GM08714 (cell line): Measurements from ENCODE around the gene PCGF1.

Source experiments
- H3K4me3 ChIP-seq: fragments of 200-500 bp; sonication (Bioruptor generic); 2 replicates; pipeline ENCODE4 v1.5.1; 2014; ENCODE audit warnings: mild to moderate bottlenecking, low read length, inconsistent platforms
- ZNF274 ChIP-seq: IDR thresholded peaks from 2 replicates; pipeline ENCODE4 v1.6.1; 2012; ENCODE audit warnings: mild to moderate bottlenecking, low read depth, low read length

The PCGF1 gene

GRCh38 chr2:74502720-74503505, 4.6 kb downstream of the PCGF1 start:
- peak overlapping the region; percentile 60; the same call in 1 of the 2 replicates for H3K4me3 ChIP-seq

DNA sequence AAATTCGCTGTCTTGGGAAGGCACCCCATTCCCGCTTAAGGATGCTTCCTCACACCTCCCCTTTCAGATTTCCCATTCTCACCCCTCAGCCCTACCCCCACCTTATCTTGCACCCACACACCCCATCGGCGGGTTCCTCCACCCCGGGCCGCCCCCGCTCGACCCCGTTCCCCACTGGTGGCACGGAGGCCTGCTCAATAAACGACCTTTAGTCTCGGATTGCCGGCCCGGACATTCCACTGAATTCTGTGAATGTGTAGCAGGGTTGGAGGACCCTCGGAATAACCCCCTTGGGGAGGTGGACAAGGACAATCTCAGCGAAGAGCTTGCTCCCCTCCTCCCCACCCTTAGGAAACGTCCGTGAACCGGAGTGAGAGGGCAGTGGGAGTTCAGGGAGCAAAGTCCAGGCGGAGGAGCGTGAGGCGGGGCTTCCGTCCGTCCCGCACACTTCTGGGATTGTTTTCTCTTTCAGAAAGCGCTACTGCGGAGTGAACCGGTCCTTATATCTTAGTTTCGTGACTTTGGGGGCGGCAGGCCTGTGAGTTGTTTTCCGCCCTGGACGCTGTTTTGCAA, 5.3 kb downstream of the PCGF1 start:
- H3K4me3 ChIP-seq = peak overlapping the region; percentile 60; the same call in 1 of the 2 replicates
- TF ChIP-seq ZNF274 = no peak

More at GRCh38 chr2:74502720-74503505, 4.6 kb downstream of the PCGF1 start:
- no peak for TF ChIP-seq ZNF274

DNA sequence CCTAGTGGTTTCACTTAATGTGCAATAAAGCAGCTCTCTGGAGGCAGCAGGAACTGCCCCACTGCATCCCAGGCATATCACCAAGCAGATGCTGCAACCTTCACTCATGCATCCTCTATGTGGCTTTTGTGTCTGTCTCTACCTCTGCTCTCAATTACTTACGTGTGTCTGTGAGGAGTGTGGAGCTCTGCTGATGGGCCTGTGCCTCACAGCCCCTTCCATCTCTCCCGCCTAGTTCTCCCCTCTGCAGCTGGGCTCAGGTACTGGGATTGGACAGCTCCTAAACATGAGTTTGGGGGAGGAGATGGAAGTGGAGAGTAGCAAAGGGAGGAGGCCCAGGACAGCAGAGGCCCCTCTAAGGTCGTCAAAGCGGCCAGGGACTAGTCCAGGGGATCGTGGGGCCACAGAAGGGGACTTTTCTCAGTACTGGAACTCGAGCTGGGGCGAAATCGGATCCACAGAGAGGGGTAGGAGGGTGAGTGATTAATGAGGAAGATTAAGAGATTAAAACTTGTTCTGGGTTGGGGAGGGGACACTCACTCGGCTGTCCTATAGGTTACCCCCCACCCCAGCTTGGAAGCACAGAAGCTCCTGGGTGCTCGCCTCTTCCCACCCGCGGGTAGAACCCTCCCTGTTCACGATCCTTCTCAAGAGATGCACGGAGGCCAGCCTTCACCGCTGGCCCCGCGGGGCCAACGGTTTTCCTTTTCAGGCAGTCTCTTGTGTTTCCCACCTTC, 6.0 kb downstream of the PCGF1 start:
- no peak for TF ChIP-seq ZNF274
- H3K4me3 ChIP-seq = no peak overlapping the region

DNA sequence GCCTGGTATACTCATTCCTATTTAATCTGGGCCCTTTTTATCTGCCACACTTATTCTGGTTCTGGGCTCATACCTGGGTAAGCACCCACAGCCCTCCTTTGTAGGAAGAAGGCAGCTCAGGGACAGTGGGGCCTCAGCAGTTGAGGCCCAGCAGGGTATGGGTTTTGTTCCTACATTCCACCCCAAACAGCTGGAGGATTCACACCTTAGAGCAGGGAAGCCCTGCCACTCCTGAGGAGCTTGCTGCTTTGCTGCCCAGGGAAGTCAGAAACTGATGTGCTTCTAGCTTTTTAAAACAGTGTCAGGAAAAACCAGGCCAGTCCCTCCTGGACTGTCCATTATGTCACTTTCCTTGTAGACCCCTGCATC, 6.9 kb downstream of the PCGF1 start:
- no peak overlapping the region for H3K4me3 ChIP-seq
- TF ChIP-seq ZNF274 = no peak

- no peak overlapping the region for H3K4me3 ChIP-seq
- TF ChIP-seq ZNF274 = no peak
Observed at GRCh38 chr2:74499940-74500577, 7.4 kb downstream of the PCGF1 start.

DNA sequence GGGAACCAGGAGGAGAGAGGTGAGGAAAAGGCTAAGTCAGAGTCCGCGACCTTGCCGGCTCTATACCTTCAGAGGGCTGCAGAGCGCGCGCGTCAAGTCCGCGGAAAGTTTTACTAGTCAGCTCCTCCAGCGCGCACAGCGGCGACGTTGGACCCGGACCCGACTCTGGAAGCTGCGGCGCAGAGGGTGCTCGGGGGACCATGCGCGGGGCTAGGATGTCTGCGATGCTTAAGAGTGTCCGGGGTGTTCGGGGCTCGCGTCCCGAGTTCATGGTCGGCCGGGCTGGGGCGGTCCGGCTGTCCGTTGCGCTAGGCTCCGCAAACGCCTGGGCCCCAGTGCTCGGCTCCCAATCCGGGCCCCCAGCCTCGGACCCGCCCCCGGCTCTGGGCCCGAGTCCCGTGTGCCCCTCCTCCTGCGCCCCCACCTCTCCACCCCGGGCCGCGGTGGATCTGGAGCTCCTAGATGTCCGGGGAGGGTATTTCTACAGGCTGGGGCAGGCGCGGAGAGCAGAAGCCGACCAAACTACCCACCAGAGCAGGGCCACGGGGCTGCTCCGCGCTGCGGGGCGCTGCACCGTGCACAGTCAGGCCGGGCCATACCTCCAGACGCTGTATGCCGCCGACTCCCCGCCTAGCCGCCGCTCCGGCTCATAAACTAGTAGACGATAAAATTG, 8.1 kb downstream of the PCGF1 start, which contains the start of gene LBX2:
LBX2 (minus strand) TSS at position 337 of the 673 bp plus-strand sequence; CDS start at position 271, 66 bp downstream.
- TF ChIP-seq ZNF274 = no peak

GRCh38 chr2:74498500-74499266, 8.8 kb downstream of the PCGF1 start:
- H3K4me3 ChIP-seq = peak overlapping the region; percentile 28; the same call in 1 of the 2 replicates
- TF ChIP-seq ZNF274 = no peak

More for the DNA sequence above, 8.1 kb downstream of the PCGF1 start, which contains the start of gene LBX2:
- peak within 1 kb of the TSS; percentile 28; the same call in 1 of the 2 replicates for H3K4me3 ChIP-seq

GRCh38 chr2:74497777-74498499, 9.6 kb downstream of the PCGF1 start:
- TF ChIP-seq ZNF274 = no peak
- peak overlapping the region; percentile 28; the same call in 1 of the 2 replicates for H3K4me3 ChIP-seq

DNA sequence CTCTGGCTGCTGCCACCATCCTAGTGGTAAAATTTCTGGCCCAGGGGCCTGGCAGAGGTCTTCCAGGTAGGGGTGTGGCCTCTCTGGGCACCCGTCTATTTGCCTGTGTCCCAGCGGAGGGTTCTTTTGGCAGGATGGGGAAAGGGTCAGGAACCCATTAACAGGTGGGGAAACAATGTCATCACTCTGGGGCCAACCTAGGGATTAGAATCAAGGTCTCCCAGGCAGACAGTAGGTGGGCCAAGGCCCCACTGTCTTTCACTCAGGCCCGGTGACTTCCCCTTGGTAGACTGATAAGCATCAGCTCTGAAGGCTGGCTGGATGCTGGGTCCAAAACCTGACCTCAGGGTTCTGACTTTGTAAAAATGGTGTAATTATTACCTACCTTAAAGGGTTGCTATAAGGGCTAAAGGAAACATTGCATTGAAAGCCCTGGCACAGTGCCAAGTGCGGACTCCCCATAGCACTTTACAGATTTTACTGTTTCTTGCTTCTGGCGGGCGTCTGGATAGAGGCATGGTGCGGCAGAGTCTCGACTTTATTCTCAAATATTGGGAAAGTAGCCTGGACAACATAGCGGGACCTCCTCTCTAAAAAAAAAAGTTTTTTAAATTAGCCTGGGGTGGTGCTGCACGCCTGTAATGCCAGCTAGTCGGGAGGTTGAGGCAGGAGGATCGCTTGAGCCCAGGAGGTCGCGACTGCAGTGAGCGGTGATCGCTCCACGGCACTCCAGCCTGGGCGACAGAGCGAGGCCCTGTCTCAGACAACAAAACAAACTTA, 10.3 kb downstream of the PCGF1 start:
- TF ChIP-seq ZNF274 = no peak

GRCh38 chr2:74495440-74495839, 12.1 kb downstream of the PCGF1 start:
- no peak overlapping the region for H3K4me3 ChIP-seq
- TF ChIP-seq ZNF274 = no peak

More for the DNA sequence above, 10.3 kb downstream of the PCGF1 start:
- H3K4me3 ChIP-seq = no peak overlapping the region; the same call in 1 of the 2 replicates

DNA sequence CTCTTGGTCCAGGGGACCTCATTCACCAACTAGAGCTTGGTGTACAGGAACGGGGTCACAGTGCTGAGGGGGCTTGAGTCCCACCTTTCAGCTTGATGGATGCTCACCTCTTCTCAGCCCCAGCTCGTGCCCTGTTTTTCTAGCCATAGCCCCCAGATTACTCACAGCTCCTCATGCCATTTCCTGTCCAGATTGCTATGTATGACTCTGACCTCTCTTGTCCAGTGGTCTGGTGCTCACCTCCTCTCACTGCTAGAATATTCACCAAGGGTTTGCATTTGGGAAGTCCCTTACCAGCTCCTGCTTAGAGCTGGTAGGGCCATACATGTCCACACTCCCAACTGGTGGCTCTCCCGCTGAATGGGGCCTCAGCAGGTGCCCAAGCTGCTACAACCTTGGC, 13.9 kb downstream of the PCGF1 start:
- no peak overlapping the region for H3K4me3 ChIP-seq
- TF ChIP-seq ZNF274 = no peak
